ENCODE results near the gene RPS15. TPM values are rescaled to one million over a fixed set of nuclear protein-coding genes. Genes with fewer than 3 reads are reported as not detected.

Gene RPS15
- total RNA-seq, 1 donor from 2014 or later, result 603 TPM

DNA sequence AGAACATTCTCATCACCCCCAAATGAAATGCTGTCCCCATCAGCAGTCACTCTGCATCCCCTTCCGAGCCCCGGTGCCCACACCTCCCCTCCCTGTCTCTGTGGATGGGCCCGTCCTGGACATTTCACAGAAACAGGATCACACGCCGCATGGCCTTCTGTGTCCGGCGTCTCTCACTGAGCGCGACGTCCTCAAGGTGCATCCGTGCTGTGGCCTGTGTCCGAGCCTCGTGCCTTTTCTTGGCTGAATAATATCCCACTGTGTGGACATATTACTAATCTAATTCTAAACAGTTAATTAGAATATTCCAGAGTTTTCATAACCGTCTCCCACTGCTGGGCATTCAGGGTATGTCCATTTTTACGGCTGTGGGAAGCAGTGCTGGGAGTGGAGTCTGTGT lies 45.8 kb upstream of the RPS15 start:
- TF ChIP-seq, protein P1, sequence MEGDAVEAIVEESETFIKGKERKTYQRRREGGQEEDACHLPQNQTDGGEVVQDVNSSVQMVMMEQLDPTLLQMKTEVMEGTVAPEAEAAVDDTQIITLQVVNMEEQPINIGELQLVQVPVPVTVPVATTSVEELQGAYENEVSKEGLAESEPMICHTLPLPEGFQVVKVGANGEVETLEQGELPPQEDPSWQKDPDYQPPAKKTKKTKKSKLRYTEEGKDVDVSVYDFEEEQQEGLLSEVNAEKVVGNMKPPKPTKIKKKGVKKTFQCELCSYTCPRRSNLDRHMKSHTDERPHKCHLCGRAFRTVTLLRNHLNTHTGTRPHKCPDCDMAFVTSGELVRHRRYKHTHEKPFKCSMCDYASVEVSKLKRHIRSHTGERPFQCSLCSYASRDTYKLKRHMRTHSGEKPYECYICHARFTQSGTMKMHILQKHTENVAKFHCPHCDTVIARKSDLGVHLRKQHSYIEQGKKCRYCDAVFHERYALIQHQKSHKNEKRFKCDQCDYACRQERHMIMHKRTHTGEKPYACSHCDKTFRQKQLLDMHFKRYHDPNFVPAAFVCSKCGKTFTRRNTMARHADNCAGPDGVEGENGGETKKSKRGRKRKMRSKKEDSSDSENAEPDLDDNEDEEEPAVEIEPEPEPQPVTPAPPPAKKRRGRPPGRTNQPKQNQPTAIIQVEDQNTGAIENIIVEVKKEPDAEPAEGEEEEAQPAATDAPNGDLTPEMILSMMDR (IDR thresholded peaks at IDR 0.05; ENCODE audit: partially characterized antibody, unreplicated experiment), result no peak
- no peak for DNase-seq
- no peak overlapping the region for H3K27ac Mint-ChIP-seq (ENCODE audit: unreplicated experiment)
- peaks cover 8% of the 10 kb centered on the region for H3K27me3 Mint-ChIP-seq (ENCODE audit: unreplicated experiment)
- H3K4me1 Mint-ChIP-seq (ENCODE audit: low read depth, unreplicated experiment), result no peaks in the 10 kb centered on the region
- H3K9me3 Mint-ChIP-seq (ENCODE audit: unreplicated experiment), result peaks cover 7% of the 10 kb centered on the region
- H3K36me3 Mint-ChIP-seq (ENCODE audit: unreplicated experiment), result no peaks in the 10 kb centered on the region
- no peak overlapping the region for H3K4me3 Mint-ChIP-seq (ENCODE audit: unreplicated experiment)

DNA sequence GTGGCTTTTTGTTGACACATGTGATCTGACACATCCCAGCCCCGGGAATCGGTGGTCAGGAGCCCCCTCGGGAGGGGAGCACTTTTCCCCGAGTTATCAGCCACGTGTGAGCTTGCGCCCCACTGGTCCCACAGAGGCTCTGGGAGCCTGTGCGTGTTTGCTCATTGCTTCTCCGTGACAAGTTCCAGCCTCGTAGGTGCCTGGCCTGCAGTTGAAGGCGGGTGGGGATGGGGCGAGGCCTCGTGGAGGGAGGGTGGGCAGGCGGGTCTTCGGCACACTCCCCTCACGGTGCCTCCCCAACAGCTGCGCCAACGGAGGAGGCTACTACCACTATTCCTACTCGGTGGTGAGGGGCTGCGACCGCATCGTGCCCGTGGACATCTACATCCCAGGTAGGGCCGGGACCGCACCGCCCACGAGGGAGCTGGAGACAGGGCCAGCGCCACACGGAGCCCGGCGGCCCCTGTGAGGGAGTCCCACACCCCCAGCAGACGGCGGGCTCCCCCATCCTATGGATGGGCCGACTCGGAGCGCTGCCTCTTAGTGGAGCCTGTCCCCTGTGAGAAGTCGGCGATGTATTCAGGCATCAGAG lies 45.2 kb upstream of the RPS15 start:
- H3K36me3 Mint-ChIP-seq (ENCODE audit: unreplicated experiment), result no peaks in the 10 kb centered on the region
- peaks cover 7% of the 10 kb centered on the region for H3K9me3 Mint-ChIP-seq (ENCODE audit: unreplicated experiment)
- no peak for DNase-seq
- no peaks in the 10 kb centered on the region for H3K4me1 Mint-ChIP-seq (ENCODE audit: low read depth, unreplicated experiment)
- no peak overlapping the region for H3K27ac Mint-ChIP-seq (ENCODE audit: unreplicated experiment)
- peaks cover 8% of the 10 kb centered on the region for H3K27me3 Mint-ChIP-seq (ENCODE audit: unreplicated experiment)
- TF ChIP-seq, protein P1 (IDR thresholded peaks at IDR 0.05; ENCODE audit: partially characterized antibody, unreplicated experiment), result no peak
- H3K4me3 Mint-ChIP-seq (ENCODE audit: unreplicated experiment), result no peak overlapping the region

DNA sequence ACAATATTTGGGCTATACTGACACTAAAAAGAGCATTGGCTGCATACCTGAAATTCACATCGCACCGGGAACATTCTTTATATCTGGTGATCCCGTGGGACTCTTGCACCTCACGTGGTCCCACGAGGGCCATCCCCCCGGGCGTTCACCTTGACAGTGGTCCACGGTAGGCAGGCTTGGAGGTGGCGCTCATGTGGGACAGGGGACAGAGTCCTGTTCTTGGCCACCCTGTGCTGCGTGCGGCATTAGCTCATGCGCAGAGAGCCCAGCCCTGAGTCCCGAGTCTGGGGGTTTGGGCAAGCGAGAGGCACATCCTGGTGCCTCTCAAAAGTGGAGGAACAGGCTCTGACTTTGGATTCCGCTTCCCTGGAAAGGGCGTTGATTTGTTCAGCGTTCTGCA lies 44.4 kb upstream of the RPS15 start:
- Mint-ChIP-seq H3K4me3 (ENCODE audit: unreplicated experiment) (no peak overlapping the region), H3K9me3 (ENCODE audit: unreplicated experiment) (peaks cover 8% of the 10 kb centered on the region), H3K27me3 (ENCODE audit: unreplicated experiment) (peaks cover 8% of the 10 kb centered on the region), H3K36me3 (ENCODE audit: unreplicated experiment) (no peaks in the 10 kb centered on the region), H3K27ac (ENCODE audit: unreplicated experiment) (no peak overlapping the region), H3K4me1 (ENCODE audit: low read depth, unreplicated experiment) (no peaks in the 10 kb centered on the region)
- no peak for DNase-seq
- TF ChIP-seq, protein P1 (IDR thresholded peaks at IDR 0.05; ENCODE audit: partially characterized antibody, unreplicated experiment), result no peak

DNA sequence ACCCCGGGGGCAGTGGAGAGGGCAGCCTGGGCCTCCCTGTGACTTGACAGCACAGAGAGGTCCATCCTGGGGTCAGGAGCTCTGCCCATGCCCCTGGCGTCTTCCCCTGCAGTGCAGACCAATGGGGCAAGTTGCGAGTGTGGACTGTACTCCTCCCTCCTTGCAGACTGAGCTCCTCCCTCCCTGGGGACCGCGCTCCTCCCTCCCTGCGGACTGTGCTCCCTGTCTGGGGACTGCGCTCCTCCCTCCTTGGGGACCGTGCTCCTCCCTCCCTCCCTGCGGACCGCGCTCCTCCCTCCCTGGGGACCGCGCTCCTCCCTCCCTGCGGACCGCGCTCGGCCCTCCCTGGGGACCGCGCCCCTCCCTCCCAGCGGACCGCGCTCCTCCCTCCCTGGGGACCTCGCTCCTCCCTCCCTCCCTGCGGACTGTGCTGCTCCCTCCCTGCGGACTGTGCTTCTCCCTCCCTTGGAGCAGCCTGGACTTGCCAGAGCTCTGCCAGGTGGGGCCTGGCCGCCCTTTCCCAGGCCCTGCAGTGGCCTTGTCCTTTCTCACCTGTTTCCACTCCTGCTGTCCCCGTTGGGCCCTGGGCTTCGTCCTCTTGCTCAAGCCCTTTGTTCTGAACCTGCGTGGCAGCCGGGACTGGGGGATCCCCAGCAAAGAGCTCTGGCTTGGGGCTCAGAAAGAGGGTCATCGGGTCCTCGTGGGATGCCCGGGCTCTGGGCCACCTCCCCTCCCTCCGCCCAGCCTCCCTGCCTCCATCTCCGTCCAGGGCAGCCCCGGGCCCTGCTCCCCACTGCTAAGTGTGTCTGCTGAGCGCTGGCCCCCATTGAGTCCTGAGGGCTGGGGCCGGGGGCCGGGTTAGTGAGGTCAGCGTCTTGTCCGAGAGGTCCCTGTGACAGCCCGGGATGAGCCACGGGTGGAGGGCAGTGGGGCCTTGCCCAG lies 43.7 kb upstream of the RPS15 start:
- Mint-ChIP-seq H3K27ac (ENCODE audit: unreplicated experiment) (no peak overlapping the region), H3K27me3 (ENCODE audit: unreplicated experiment) (peaks cover 7% of the 10 kb centered on the region), H3K4me1 (ENCODE audit: low read depth, unreplicated experiment) (no peaks in the 10 kb centered on the region), H3K36me3 (ENCODE audit: unreplicated experiment) (no peaks in the 10 kb centered on the region), H3K9me3 (ENCODE audit: unreplicated experiment) (peaks cover 6% of the 10 kb centered on the region), H3K4me3 (ENCODE audit: unreplicated experiment) (no peak overlapping the region)
- DNase-seq, result no peak
- TF ChIP-seq, protein P1 (IDR thresholded peaks at IDR 0.05; ENCODE audit: partially characterized antibody, unreplicated experiment), result no peak

Measured in glutamatergic neuron (in vitro differentiated cells).